SU-DHL-6 (cell line): ENCODE measurements around the gene SBNO2.

ENCODE experiments used
- H2AFZ ChIP-seq: fragments of 200-600 bp; sonication (generic); 2 replicates; pipeline ENCODE4 v1.6.1; 2014; ENCODE audit warnings: low read depth, mild to moderate bottlenecking, moderate library complexity, mixed read lengths, antibody characterized with exemption, low read length; ENCODE audit not compliant: severe bottlenecking
- H3F3A ChIP-seq: fragments of 200-600 bp; shearing (Covaris generic); 2 replicates; pipeline ENCODE4 v1.6.0; 2016; ENCODE audit warnings: antibody characterized with exemption, mild to moderate bottlenecking; ENCODE audit not compliant: insufficient read depth
- H3K27ac ChIP-seq: fragments of 200-600 bp; sonication (generic); 2 replicates; pipeline ENCODE4 v1.5.1; 2016; ENCODE audit warnings: low read depth, mild to moderate bottlenecking, low read length, moderate library complexity, mixed read lengths
- H3K27me3 ChIP-seq: fragments of 200-600 bp; sonication (generic), shearing (Covaris generic); 2 replicates; pipeline ENCODE4 v1.6.0; 2014; ENCODE audit warnings: mild to moderate bottlenecking, low read length
- H3K36me3 ChIP-seq: fragments of 200-600 bp; sonication (generic); 2 replicates; pipeline ENCODE4 v1.6.1; 2014; ENCODE audit warnings: mild to moderate bottlenecking, low read length, mixed read lengths
- H3K4me2 ChIP-seq: fragments of 300-600, 200-600 bp; shearing (Covaris generic), sonication (generic); 2 replicates; pipeline ENCODE4 v1.6.0; 2014; ENCODE audit warnings: low read length, low read depth, mild to moderate bottlenecking; ENCODE audit not compliant: poor library complexity, severe bottlenecking
- H3K4me3 ChIP-seq: fragments of 200-600 bp; sonication (generic); 2 replicates; pipeline ENCODE4 v1.5.1; 2014; ENCODE audit warnings: antibody characterized with exemption, low read length, mild to moderate bottlenecking, mixed read lengths; ENCODE audit not compliant: insufficient read depth, poor library complexity, severe bottlenecking
- H3K79me2 ChIP-seq: fragments of 200-600 bp; sonication (generic); 2 replicates; pipeline ENCODE4 v1.6.1; 2014; ENCODE audit warnings: mild to moderate bottlenecking, low read length, moderate library complexity; ENCODE audit not compliant: insufficient read depth
- H3K9ac ChIP-seq: fragments of 200-600 bp; sonication (generic); 2 replicates; pipeline ENCODE4 v1.7.0; 2014; ENCODE audit warnings: mild to moderate bottlenecking, low read length
- H3K9me2 ChIP-seq: fragments of 200-600 bp; sonication (generic); replicated peaks from 2 replicates; pipeline ENCODE4 v1.6.1; 2014; ENCODE audit warnings: low read length; ENCODE audit not compliant: insufficient read depth
- H3K9me3 ChIP-seq: fragments of 200-600 bp; sonication (generic); 2 replicates; pipeline ENCODE4 v1.6.1; 2014; ENCODE audit warnings: low read length, mixed read lengths; ENCODE audit not compliant: insufficient read depth
- H4K20me1 ChIP-seq: fragments of 200-600 bp; sonication (generic); 2 replicates; pipeline ENCODE4 v1.6.1; 2014; ENCODE audit warnings: low read depth, mild to moderate bottlenecking, antibody characterized with exemption, low read length, moderate library complexity, mixed read lengths
- CTCF ChIP-seq: fragments of 200-600 bp; sonication (generic); IDR thresholded peaks from one replicate; pipeline ENCODE4 v1.5.1; 2017; ENCODE audit warnings: antibody characterized with exemption, mild to moderate bottlenecking, low read length, moderate library complexity; ENCODE audit not compliant: insufficient read depth, poor library complexity, severe bottlenecking
- EZH2phosphoT487 ChIP-seq: fragments of 200-600 bp; sonication (generic), shearing (Covaris generic); conservative IDR thresholded peaks from 2 replicates; pipeline ENCODE4 v1.6.1; 2018; ENCODE audit warnings: mild to moderate bottlenecking, antibody characterized with exemption, low read length, moderate library complexity, mixed read lengths

The SBNO2 gene

GRCh38 chr19:1147934-1148549, 26.0 kb downstream of the SBNO2 start:
- Histone ChIP-seq H2AFZ (no peak overlapping the region), H3K9me2 (no peaks in the 10 kb centered on the region), H3K79me2 (no peaks in the 10 kb centered on the region), H3K27ac (no peak overlapping the region), H3K9me3 (no peaks in the 10 kb centered on the region), H3F3A (no peaks in the 10 kb centered on the region), H4K20me1 (no peaks in the 10 kb centered on the region), H3K27me3 (no peaks in the 10 kb centered on the region), H3K4me2 (no peak overlapping the region), H3K36me3 (no peaks in the 10 kb centered on the region), H3K4me3 (no peak overlapping the region), H3K9ac (no peak overlapping the region)
- no peak for TF ChIP-seq CTCF
- TF ChIP-seq EZH2phosphoT487 = no peak

- no peaks in the 10 kb centered on the region for H4K20me1 ChIP-seq
- H3K27me3 ChIP-seq = no peaks in the 10 kb centered on the region
- no peak overlapping the region for H3K9ac ChIP-seq
- no peaks in the 10 kb centered on the region for H3K79me2 ChIP-seq
- TF ChIP-seq EZH2phosphoT487 = no peak
- TF ChIP-seq CTCF = no peak
- no peaks in the 10 kb centered on the region for H3K9me2 ChIP-seq
- no peak overlapping the region for H2AFZ ChIP-seq
- no peak overlapping the region for H3K4me3 ChIP-seq
- no peaks in the 10 kb centered on the region for H3K9me3 ChIP-seq
- no peaks in the 10 kb centered on the region for H3F3A ChIP-seq
- H3K4me2 ChIP-seq = no peak overlapping the region
- no peak overlapping the region for H3K27ac ChIP-seq
- no peaks in the 10 kb centered on the region for H3K36me3 ChIP-seq
Observed at GRCh38 chr19:1146858-1147780, 26.9 kb downstream of the SBNO2 start.

- TF ChIP-seq CTCF (no peak), EZH2phosphoT487 (no peak)
- no peak overlapping the region for H2AFZ ChIP-seq
- H3K36me3 ChIP-seq = no peaks in the 10 kb centered on the region
- no peaks in the 10 kb centered on the region for H3K79me2 ChIP-seq
- no peaks in the 10 kb centered on the region for H3K27me3 ChIP-seq
- no peak overlapping the region for H3K4me2 ChIP-seq
- no peaks in the 10 kb centered on the region for H3K9me3 ChIP-seq
- H4K20me1 ChIP-seq = no peaks in the 10 kb centered on the region
- H3F3A ChIP-seq = no peaks in the 10 kb centered on the region
- H3K27ac ChIP-seq = no peak overlapping the region
- H3K9me2 ChIP-seq = no peaks in the 10 kb centered on the region
- H3K9ac ChIP-seq = no peak overlapping the region
- H3K4me3 ChIP-seq = no peak overlapping the region
Observed at GRCh38 chr19:1146412-1146699, 27.7 kb downstream of the SBNO2 start.
